Measurements from ENCODE around the gene MAMDC2. TPM values are rescaled to one million over a fixed set of nuclear protein-coding genes. Genes with fewer than 3 reads are reported as not detected.

MAMDC2 gene
- total RNA-seq, 8 experiments from 2014 or later, result 0.04 to 6.4 (median 0.38) TPM

DNA sequence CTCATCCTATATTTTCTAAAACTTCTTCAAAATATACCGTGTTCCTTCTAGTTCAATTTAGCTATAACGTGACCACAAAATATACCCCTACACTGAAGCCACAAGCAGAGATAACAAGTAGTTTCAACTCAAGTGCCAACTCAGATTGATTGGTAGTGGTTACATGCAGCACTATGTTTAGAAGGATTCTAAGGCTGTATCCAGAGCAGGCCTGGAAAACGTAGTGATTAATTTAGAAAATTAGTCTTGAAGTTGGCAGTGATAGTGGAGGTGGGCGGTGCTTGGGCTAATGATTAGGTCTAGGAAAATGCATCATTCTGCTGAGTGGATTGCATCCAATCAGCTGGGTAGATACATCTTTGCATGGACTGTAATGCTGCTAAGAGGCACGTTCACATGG lies 61.5 kb downstream of the MAMDC2 start:
- in situ Hi-C loops (cut with MboI; ENCODE audit: low pct_unique_long_range_greater_than_20kb in 2 of 9, low sequenced_read_pairs in 9 of 9, unreplicated experiment in 9 of 9), result loop anchor here in 3 of 9 experiments (25.0 kb wide), 1 partner anchor 143 kb away; no protein-coding TSS in a partner anchor
- H3K27ac ChIP-seq, result no peak overlapping the region
- no peak overlapping the region for H3K4me3 ChIP-seq
- H3K4me1 ChIP-seq (replicated peaks in 1 of 2), result peaks cover 0 to 9% of the 10 kb centered on the region in 2 donors
- WGBS, 10 experiments, result 57 to 96% (median 74%) methylated on average over 2 to 5 of the region's 5 CpGs
- peak in 4 of 8 experiments; percentile 36 to 72 (median 55) for ATAC-seq (replicated peaks in 6 of 8)

DNA sequence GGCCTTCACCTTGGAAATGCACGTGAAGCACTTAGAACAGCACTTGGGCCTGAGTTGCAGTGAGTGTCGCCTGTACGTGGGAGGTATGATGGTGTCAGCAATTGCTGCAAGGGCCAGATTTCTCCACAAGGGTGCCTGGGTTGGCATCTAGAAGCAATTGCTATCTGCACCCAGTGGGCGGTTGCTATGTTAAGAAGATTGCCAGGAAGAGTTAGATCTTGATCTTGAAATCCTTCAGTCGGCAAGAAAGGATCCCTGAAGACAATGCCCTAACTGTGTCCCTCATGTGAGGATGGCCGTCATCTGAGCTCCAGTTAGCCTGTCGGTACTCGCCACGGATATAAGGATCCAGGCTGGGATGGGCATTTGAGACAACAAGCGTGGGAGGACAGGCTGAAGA lies 62.9 kb downstream of the MAMDC2 start:
- in situ Hi-C loops (cut with MboI; ENCODE audit: low pct_unique_long_range_greater_than_20kb in 2 of 9, low sequenced_read_pairs in 9 of 9, unreplicated experiment in 9 of 9), result loop anchor here in 3 of 9 experiments (25.0 kb wide), 1 partner anchor 144 kb away; no protein-coding TSS in a partner anchor
- Histone ChIP-seq H3K4me1 (replicated peaks in 1 of 2) (peaks cover 0 to 9% of the 10 kb centered on the region in 2 donors), H3K27ac (no peak overlapping the region), H3K4me3 (no peak overlapping the region)
- WGBS, 10 experiments, result 85 to 100% (median 96%) methylated on average over 1 to 9 of the region's 10 CpGs; no CpG with 5 or more reads in 2 of the 10 experiments
- ATAC-seq (replicated peaks in 6 of 8), result no peak

DNA sequence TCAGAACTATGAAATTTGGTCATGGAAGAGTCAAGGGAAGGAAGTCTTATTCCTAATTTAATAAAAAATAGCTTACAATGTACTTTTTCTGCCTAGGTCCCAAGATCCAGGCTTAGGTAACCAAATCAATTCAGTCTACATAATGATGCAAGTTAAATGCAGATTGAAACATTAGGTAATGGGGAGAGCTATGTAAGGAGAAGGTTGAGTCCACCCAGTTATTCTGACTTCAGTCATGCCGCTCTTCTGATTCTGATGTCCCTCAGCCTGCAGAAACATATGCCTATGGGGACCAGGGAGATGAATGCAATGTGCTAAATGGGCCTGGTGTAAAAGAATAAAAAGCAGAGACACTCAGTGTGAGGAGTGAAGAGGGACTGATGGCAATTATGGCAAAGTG lies 63.9 kb downstream of the MAMDC2 start:
- WGBS, 10 experiments, result 40 to 100% (median 100%) methylated on average over 1 of the region's 1 CpG; no CpG with 5 or more reads in 7 of the 10 experiments
- no peak overlapping the region for H3K27ac ChIP-seq
- in situ Hi-C loops (cut with MboI; ENCODE audit: low pct_unique_long_range_greater_than_20kb in 2 of 9, low sequenced_read_pairs in 9 of 9, unreplicated experiment in 9 of 9), result loop anchor here in 3 of 9 experiments (25.0 kb wide), 1 partner anchor 145 kb away; no protein-coding TSS in a partner anchor
- peak in 2 of 8 experiments; percentile 61 to 73 for ATAC-seq (replicated peaks in 6 of 8)
- H3K4me1 ChIP-seq (replicated peaks in 1 of 2), result peaks cover 0 to 9% of the 10 kb centered on the region in 2 donors
- H3K4me3 ChIP-seq, result no peak overlapping the region

DNA sequence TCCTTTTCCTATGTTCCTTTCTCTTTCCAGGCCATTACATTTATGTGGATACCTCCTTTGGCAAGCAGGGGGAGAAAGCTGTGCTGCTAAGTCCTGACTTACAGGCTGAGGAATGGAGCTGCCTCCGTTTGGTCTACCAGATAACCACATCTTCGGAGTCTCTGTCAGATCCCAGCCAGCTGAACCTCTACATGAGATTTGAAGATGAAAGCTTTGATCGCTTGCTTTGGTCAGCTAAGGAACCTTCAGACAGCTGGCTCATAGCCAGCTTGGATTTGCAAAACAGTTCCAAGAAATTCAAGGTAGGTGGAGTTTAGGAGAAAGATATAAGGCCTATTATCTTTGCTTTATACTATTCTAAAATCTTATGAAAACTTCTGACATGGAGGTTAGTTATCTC lies 64.5 kb downstream of the MAMDC2 start:
- H3K27ac ChIP-seq, result no peak overlapping the region
- H3K4me3 ChIP-seq, result no peak overlapping the region
- 57 to 100% (median 90%) methylated on average over 1 to 2 of the region's 3 CpGs; no CpG with 5 or more reads in 2 of the 10 experiments for WGBS, 10 experiments
- ATAC-seq (replicated peaks in 6 of 8), result no peak
- peaks cover 0 to 9% of the 10 kb centered on the region in 2 donors for H3K4me1 ChIP-seq (replicated peaks in 1 of 2)
- in situ Hi-C loops (cut with MboI; ENCODE audit: low pct_unique_long_range_greater_than_20kb in 2 of 9, low sequenced_read_pairs in 9 of 9, unreplicated experiment in 9 of 9), result loop anchor here in 3 of 9 experiments (25.0 kb wide), 1 partner anchor 146 kb away; no protein-coding TSS in a partner anchor

DNA sequence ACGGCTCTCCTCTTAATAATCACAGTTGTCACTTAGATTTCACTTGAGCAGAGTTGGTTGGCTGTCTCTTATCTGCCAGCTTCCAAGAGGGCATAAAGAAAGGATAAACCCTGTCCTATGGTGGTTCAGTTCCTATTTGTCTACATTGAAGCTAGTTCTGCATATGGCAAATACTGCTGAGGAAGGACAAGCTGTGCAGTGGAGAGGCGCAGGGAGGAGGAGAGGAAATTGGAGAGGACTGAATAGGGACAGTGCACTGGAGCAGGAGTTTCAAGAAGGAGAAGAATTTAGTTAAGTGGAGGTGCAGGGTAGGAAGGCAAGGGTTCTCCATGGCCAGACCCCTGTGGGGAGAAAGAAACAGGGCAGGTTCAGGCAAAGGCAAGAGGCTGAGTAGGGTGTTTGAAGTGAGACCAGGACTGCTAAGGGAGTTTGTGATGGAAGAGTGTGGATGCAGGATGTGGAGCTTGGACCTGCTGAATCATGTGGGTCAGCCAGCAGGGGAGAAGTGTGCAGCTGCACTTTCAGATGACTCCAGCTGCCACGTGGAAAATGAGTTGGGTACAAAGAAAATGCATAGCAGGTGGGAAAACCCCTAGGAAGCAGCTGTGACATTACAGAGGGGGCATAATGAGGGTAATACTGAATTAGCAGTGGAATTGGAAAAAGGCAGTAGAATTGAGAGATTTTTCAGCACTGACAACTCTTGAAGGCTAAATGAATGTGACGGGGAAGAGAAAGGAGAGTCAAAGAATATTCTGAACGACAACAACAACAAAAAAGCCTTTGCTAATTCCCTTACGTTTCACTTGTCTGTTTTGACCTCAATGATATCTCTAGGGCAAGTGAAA lies 66.8 kb downstream of the MAMDC2 start:
- H3K4me1 ChIP-seq (replicated peaks in 1 of 2), result peaks cover 0 to 6% of the 10 kb centered on the region in 2 donors
- 34 to 85% (median 73%) methylated on average over 1 to 5 of the region's 6 CpGs; no CpG with 5 or more reads in 1 of the 10 experiments for WGBS, 10 experiments
- H3K4me3 ChIP-seq, result no peak overlapping the region
- no peak overlapping the region for H3K27ac ChIP-seq
- in situ Hi-C loops (cut with MboI; ENCODE audit: low pct_unique_long_range_greater_than_20kb in 2 of 9, low sequenced_read_pairs in 9 of 9, unreplicated experiment in 9 of 9), result loop anchor here in 5 of 9 experiments (10.0 to 25.0 kb wide), 2 partner anchors 146 to 148 kb away; no protein-coding TSS in a partner anchor
- peak in 7 of 8 experiments; percentile 15 to 65 (median 35) for ATAC-seq (replicated peaks in 6 of 8)

DNA sequence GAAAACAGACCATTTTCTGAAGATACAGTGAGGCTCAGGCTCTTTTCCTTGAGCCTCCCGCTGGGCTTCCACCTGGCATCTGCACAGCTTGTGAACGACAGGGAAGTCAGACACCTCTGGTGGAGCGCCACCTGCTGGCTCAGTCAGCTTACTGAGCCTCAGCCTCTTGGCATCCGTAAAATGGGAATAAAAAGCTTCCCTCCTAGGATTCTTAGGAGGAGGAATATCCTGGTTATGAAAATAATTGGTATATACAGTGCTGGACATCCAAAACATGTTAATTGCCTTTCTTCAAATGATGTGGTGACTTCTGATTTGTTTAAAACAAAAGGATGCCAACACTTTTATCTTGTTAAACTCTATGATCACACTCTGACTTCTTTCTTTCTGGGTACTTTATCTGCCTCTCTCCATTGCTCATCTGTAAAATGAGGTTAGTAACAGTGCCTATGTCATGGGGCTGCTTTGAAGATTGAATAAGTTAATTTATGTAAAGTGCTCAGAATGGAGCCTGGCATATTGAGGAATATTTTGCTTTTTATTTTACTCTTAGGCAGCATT lies 67.5 kb downstream of the MAMDC2 start:
- H3K27ac ChIP-seq, result no peak overlapping the region
- WGBS, 10 experiments, result 0 to 50% (median 25%) methylated on average over 1 to 4 of the region's 4 CpGs; no CpG with 5 or more reads in 2 of the 10 experiments
- H3K4me3 ChIP-seq, result no peak overlapping the region
- no peaks in the 10 kb centered on the region for H3K4me1 ChIP-seq (replicated peaks in 1 of 2)
- in situ Hi-C loops (cut with MboI; ENCODE audit: low pct_unique_long_range_greater_than_20kb in 2 of 9, low sequenced_read_pairs in 9 of 9, unreplicated experiment in 9 of 9), result loop anchor here in 5 of 9 experiments (10.0 to 25.0 kb wide), 2 partner anchors 146 to 149 kb away; no protein-coding TSS in a partner anchor
- ATAC-seq (replicated peaks in 6 of 8), result peak; percentile 45 to 71 (median 58)

DNA sequence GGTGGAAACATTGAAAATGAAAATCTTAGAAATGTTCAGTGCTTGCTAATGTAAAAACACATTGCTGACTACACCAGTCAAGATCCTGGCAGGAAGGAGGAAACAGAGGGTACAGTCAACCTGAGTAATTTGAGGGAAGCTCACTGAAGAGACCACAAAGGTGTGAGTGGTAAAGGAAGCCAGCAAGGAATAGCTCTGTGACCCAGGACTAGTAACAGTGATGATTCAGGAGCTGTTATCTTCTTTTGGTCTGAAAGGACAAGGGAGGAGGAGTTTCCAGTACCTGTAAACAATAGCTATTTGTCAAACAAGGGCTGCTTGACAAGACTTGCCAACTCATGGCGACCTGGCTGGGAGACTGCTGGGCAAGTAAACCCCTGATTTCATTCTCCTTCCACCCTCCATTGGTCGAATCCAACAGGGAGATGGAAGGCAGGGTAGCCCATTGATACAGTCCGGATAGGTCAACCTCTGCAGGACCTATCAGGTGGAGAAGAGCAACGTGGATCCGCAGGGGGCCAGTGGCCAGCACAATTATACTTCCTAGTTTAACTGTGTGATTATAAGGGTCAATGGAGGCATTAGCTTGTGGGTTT lies 68.1 kb downstream of the MAMDC2 start:
- H3K4me1 ChIP-seq (replicated peaks in 1 of 2), result no peaks in the 10 kb centered on the region
- no peak overlapping the region for H3K27ac ChIP-seq
- H3K4me3 ChIP-seq, result no peak overlapping the region
- 43 to 100% (median 84%) methylated on average over 1 to 5 of the region's 5 CpGs; no CpG with 5 or more reads in 3 of the 10 experiments for WGBS, 10 experiments
- no peak for ATAC-seq (replicated peaks in 6 of 8)
- in situ Hi-C loops (cut with MboI; ENCODE audit: low pct_unique_long_range_greater_than_20kb in 2 of 9, low sequenced_read_pairs in 9 of 9, unreplicated experiment in 9 of 9), result loop anchor here in 5 of 9 experiments (10.0 to 25.0 kb wide), 2 partner anchors 147 to 149 kb away; no protein-coding TSS in a partner anchor

DNA sequence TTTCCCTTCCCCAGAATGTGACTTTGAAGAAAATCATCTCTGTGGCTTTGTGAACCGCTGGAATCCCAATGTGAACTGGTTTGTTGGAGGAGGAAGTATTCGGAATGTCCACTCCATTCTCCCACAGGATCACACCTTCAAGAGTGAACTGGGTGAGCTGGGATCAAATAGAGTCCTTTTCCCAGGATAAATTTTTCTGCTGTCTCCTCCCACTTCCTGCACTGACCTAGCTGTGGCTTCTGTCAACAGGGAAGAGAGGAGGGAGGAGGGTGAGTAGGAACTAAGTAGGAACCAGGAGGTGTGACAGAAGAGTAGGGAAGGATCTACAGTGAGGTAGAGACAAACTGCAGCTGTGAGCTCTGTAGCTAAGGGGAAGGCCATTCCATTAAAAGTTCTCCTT lies 69.3 kb downstream of the MAMDC2 start:
- H3K27ac ChIP-seq, result no peak overlapping the region
- WGBS, 10 experiments, result 92 to 100% (median 100%) methylated on average over 1 to 2 of the region's 2 CpGs; no CpG with 5 or more reads in 3 of the 10 experiments
- ATAC-seq (replicated peaks in 6 of 8), result no peak
- in situ Hi-C loops (cut with MboI; ENCODE audit: low pct_unique_long_range_greater_than_20kb in 2 of 9, low sequenced_read_pairs in 9 of 9, unreplicated experiment in 9 of 9), result loop anchor here in 5 of 9 experiments (10.0 to 25.0 kb wide), 2 partner anchors 148 to 151 kb away; no protein-coding TSS in a partner anchor
- no peak overlapping the region for H3K4me3 ChIP-seq
- no peaks in the 10 kb centered on the region for H3K4me1 ChIP-seq (replicated peaks in 1 of 2)

DNA sequence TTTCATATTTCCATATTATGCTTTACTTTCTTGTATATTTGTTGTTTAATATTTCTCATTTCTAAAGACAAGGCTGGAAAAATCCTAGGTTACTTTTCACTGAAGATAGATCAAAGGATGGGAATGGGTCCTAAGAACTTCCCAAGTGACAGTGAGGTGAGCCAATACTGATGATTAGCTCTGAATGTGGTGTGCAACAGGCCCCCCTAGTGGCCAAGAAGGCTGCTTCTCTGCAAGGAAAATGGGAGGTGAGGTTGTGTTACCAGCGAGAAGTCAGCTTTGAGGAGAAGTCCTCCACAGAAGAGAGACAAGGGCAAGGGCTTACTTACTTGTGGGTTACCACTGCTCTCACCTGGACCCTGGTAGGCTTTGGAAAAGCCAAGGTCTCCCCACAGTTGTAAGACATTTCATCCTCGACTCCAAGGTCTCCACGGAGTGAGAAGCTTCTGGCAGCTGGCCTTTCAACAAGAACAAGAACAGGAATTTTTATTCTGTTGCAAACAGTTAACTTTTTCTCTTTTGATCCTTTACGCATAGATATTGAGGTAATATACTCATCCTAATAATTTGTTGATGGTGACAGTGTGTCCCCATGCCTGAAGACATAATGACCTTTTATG lies 69.9 kb downstream of the MAMDC2 start:
- peak in 4 of 8 experiments; percentile 63 to 87 (median 80) for ATAC-seq (replicated peaks in 6 of 8)
- 11 to 100% (median 71%) methylated on average over 1 to 4 of the region's 4 CpGs; no CpG with 5 or more reads in 2 of the 10 experiments for WGBS, 10 experiments
- in situ Hi-C loops (cut with MboI; ENCODE audit: low pct_unique_long_range_greater_than_20kb in 2 of 9, low sequenced_read_pairs in 9 of 9, unreplicated experiment in 9 of 9), result loop anchor here in 5 of 9 experiments (10.0 to 25.0 kb wide), 2 partner anchors 149 to 151 kb away; no protein-coding TSS in a partner anchor

DNA sequence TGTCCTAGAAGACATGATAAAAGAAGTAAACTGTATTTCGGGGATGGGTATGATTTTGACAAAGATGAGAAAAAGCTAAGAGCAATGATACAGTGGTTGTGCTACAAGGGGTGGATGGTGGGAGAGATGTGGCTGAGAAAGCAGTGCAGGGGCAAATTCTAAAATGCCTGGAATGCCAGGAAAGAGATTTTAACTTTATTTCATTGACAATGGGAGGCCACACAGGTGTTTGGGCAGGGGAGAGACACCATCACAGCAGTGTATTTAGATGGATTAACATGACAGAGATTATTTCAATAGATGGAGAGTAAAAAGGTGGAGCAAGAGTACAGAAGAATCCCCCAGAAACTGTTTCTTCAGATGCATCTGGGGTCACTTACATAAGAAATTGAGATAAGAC lies 71.2 kb downstream of the MAMDC2 start:
- WGBS, 10 experiments, result 60 to 100% (median 79%) methylated on average over 1 of the region's 1 CpG; no CpG with 5 or more reads in 2 of the 10 experiments
- H3K27ac ChIP-seq, result no peak overlapping the region
- H3K4me3 ChIP-seq, result no peak overlapping the region
- H3K4me1 ChIP-seq (replicated peaks in 1 of 2), result no peaks in the 10 kb centered on the region
- no peak for ATAC-seq (replicated peaks in 6 of 8)
- in situ Hi-C loops (cut with MboI; ENCODE audit: low pct_unique_long_range_greater_than_20kb in 2 of 9, low sequenced_read_pairs in 9 of 9, unreplicated experiment in 9 of 9), result loop anchor here in 5 of 9 experiments (10.0 to 25.0 kb wide), 2 partner anchors 150 to 153 kb away; no protein-coding TSS in a partner anchor

More for the DNA sequence above, 69.9 kb downstream of the MAMDC2 start:
- Histone ChIP-seq H3K4me3 (no peak overlapping the region), H3K4me1 (replicated peaks in 1 of 2) (no peaks in the 10 kb centered on the region), H3K27ac (no peak overlapping the region)

DNA sequence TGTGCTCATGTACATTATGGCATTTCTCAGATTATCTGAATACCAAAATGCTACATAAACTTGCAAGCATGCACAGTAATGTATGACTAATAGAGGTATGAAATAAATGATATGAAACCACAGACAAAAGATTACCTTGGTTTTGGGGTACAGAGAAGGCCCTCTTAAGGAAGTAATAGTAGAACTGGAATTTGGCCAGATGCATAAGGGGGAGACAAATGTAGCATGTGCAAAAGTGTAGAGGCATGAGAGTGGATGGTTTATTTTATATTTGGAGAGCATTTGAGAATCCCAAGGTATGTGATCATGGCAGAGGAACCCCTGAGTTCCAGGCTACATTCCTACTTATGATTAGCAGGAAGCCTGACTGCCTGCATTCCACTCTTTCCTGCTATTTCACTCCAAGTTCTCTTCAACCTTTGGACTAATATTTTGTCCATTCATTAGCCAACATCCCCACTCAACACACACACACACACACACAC lies 74.2 kb downstream of the MAMDC2 start:
- H3K4me3 ChIP-seq, result no peak overlapping the region
- no peak overlapping the region for H3K27ac ChIP-seq
- no peak for ATAC-seq (replicated peaks in 6 of 8)
- in situ Hi-C loops (cut with MboI; ENCODE audit: low pct_unique_long_range_greater_than_20kb in 2 of 9, low sequenced_read_pairs in 9 of 9, unreplicated experiment in 9 of 9), result loop anchor here in 5 of 9 experiments (10.0 to 25.0 kb wide), 2 partner anchors 153 to 156 kb away; no protein-coding TSS in a partner anchor
- H3K4me1 ChIP-seq (replicated peaks in 1 of 2), result no peaks in the 10 kb centered on the region

DNA sequence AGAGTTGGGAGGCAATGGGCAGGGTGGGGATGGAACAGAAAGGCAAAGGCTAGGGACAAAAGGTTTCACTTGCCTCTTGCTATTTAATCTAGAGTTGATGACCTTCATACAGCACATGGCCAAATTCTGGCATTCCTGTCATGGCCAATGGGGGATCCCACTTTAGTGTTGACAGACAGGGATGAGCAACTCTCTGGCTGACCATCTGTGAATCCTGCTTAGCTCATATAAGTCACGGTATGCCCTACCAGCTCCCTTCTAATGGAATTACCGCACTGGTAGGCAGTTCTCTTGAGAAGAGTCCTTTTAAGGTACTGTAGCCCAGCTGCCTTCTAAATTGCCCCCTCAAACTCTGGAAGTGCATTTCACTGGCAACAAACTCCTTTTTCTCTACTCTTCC lies 76.1 kb downstream of the MAMDC2 start:
- in situ Hi-C loops (cut with MboI; ENCODE audit: low pct_unique_long_range_greater_than_20kb in 2 of 9, low sequenced_read_pairs in 9 of 9, unreplicated experiment in 9 of 9), result loop anchor here in 5 of 9 experiments (10.0 to 25.0 kb wide), 2 partner anchors 155 to 157 kb away; no protein-coding TSS in a partner anchor
- H3K4me1 ChIP-seq (replicated peaks in 1 of 2), result no peaks in the 10 kb centered on the region
- ATAC-seq (replicated peaks in 6 of 8), result no peak
- no peak overlapping the region for H3K27ac ChIP-seq
- no peak overlapping the region for H3K4me3 ChIP-seq
- WGBS, 10 experiments, result 33 to 100% (median 89%) methylated on average over 1 to 2 of the region's 2 CpGs; no CpG with 5 or more reads in 4 of the 10 experiments
